ENCODE results near the gene BLTP3A.

- TF ChIP-seq CTCF (IDR thresholded peaks at IDR 0.05) (no peak), POLR2A (IDR thresholded peaks at IDR 0.05) (no peak)
Measured at GRCh38 chr6:34829137-34829536, 37.3 kb downstream of the BLTP3A start.
